HepG2 (cell line): Measurements from ENCODE around the gene CHML. TPM values are rescaled to one million over a fixed set of nuclear protein-coding genes. Genes with fewer than 3 reads are reported as not detected.

ENCODE experiments used
- ARID2 ChIP-seq: sonication (generic); formaldehyde crosslinking; IDR thresholded peaks from 2 replicates; pipeline ENCODE4 v1.8.1; 2022; ENCODE audit warnings: mild to moderate bottlenecking, missing genetic modification reagents, borderline replicate concordance
- CENPT ChIP-seq: sonication (generic); formaldehyde crosslinking; IDR thresholded peaks from 2 replicates; pipeline ENCODE4 v1.8.0; 2022; ENCODE audit warnings: low read depth, mild to moderate bottlenecking, moderate library complexity, missing genetic modification reagents
- DMAP1 ChIP-seq: IDR thresholded peaks from 2 replicates; pipeline ENCODE4 v1.6.1; 2016
- GRHL1 ChIP-seq: sonication (generic); formaldehyde crosslinking; conservative IDR thresholded peaks from 2 replicates; pipeline ENCODE4 v1.8.0; 2022; ENCODE audit warnings: missing genetic modification reagents
- GZF1 ChIP-seq: sonication (generic); formaldehyde crosslinking; IDR thresholded peaks from 2 replicates; pipeline ENCODE4 v1.5.1; 2020; ENCODE audit warnings: mild to moderate bottlenecking, missing genetic modification reagents
- IRF9 ChIP-seq: sonication (generic); formaldehyde crosslinking; IDR thresholded peaks from 2 replicates; pipeline ENCODE4 v1.8.0; 2022; ENCODE audit warnings: missing genetic modification reagents, mild to moderate bottlenecking, borderline replicate concordance
- KDM6A ChIP-seq: IDR thresholded peaks from 2 replicates; pipeline ENCODE4 v1.6.1; 2016; ENCODE audit warnings: low read depth
- KLF13 ChIP-seq: sonication (generic); formaldehyde crosslinking; IDR thresholded peaks from 2 replicates; pipeline ENCODE4 v1.4.0; 2020; ENCODE audit warnings: mild to moderate bottlenecking, missing genetic modification reagents
- KMT2B ChIP-seq: IDR thresholded peaks from 2 replicates; pipeline ENCODE4 v1.6.1; 2016; ENCODE audit warnings: missing genetic modification reagents, missing compliant biosample characterization
- LCORL ChIP-seq, 2 experiments: fragments of 450-650 bp in 1 of 2; sonication (generic) in 1 of 2; formaldehyde crosslinking in 1 of 2; IDR thresholded peaks; 2 replicates each; pipeline versions ENCODE4 v1.5.0 to v1.6.1; 2017 to 2020; ENCODE audit warnings: antibody characterized with exemption in 1 of 2, missing genetic modification reagents in 1 of 2
- MXD3 ChIP-seq: IDR thresholded peaks from 2 replicates; pipeline ENCODE4 v1.6.1; 2016; ENCODE audit warnings: mild to moderate bottlenecking, missing biosample characterization, missing genetic modification reagents
- MXI1 ChIP-seq: IDR thresholded peaks from 3 replicates; pipeline ENCODE4 v1.6.1; 2012; ENCODE audit warnings: low read depth, low read length, inconsistent platforms, borderline replicate concordance
- NCOA1 ChIP-seq: sonication (generic); formaldehyde crosslinking; IDR thresholded peaks from 2 replicates; pipeline ENCODE4 v1.9.0; 2021; ENCODE audit warnings: missing genetic modification reagents
- NFRKB ChIP-seq: fragments of 450-650 bp; IDR thresholded peaks from 2 replicates; pipeline ENCODE4 v1.6.1; 2017
- NPAS2 ChIP-seq: sonication (generic); formaldehyde crosslinking; IDR thresholded peaks from 2 replicates; pipeline ENCODE4 v1.8.0; 2022; ENCODE audit warnings: mild to moderate bottlenecking, missing genetic modification reagents, borderline replicate concordance
- PTBP1 ChIP-seq: fragments of 200-400 bp; formaldehyde crosslinking; IDR thresholded peaks from 2 replicates; pipeline ENCODE4 v1.6.1; 2018; ENCODE audit warnings: low read length, low read depth; ENCODE audit not compliant: poor library complexity, severe bottlenecking
- RAD21 ChIP-seq: fragments of 450-650 bp; formaldehyde crosslinking; IDR thresholded peaks from 2 replicates; pipeline ENCODE4 v1.5.0; 2020; ENCODE audit warnings: mild to moderate bottlenecking
- RXRA ChIP-seq: sonication (generic); formaldehyde crosslinking; IDR thresholded peaks from 2 replicates; pipeline ENCODE4 v1.5.1; 2020; ENCODE audit warnings: missing genetic modification reagents
- ZBTB1 ChIP-seq: sonication (generic); formaldehyde crosslinking; IDR thresholded peaks from 2 replicates; pipeline ENCODE4 v1.4.0; 2020; ENCODE audit warnings: missing genetic modification reagents, borderline replicate concordance
- ZBTB33 ChIP-seq: sonication (generic); formaldehyde crosslinking; IDR thresholded peaks from 2 replicates; pipeline ENCODE4 v1.4.0; 2020; ENCODE audit warnings: missing genetic modification reagents
- ZNF430 ChIP-seq: sonication (generic); formaldehyde crosslinking; IDR thresholded peaks from 2 replicates; pipeline ENCODE4 v1.9.0; 2021; ENCODE audit warnings: mild to moderate bottlenecking, missing genetic modification reagents
- ZNF510 ChIP-seq: sonication (generic); formaldehyde crosslinking; IDR thresholded peaks from 2 replicates; pipeline ENCODE4 v1.4.0; 2020; ENCODE audit warnings: low read depth, mild to moderate bottlenecking, missing genetic modification reagents
- ZNF75D ChIP-seq: sonication (generic); formaldehyde crosslinking; IDR thresholded peaks from 2 replicates; pipeline ENCODE4 v1.8.1; 2023; ENCODE audit warnings: missing genetic modification reagents, mild to moderate bottlenecking, borderline replicate concordance
- ZNF768 ChIP-seq: sonication (generic); formaldehyde crosslinking; IDR thresholded peaks from 2 replicates; pipeline ENCODE4 v1.4.0; 2020; ENCODE audit warnings: missing genetic modification reagents
- polyA plus RNA-seq, 8 experiments: library from polyadenylated mRNA; depleted of rRNA in 3 of 8; stranded (reverse) in 7 of 8; unstranded in 1 of 8; fragments of >200 nt; fragmentation: Illumina TruSeq in 4 of 8; extraction: Trizol in 4 of 8; gene quantifications; 2 replicates each; pipeline versions ENCODE4 v1.2.1 to v1.2.3, GENCODE V29; 2011 to 2016; ENCODE audit warnings: low read depth in 4 of 8, missing spikeins in 1 of 8, mixed read lengths in 1 of 8; ENCODE audit not compliant: insufficient read depth in 1 of 8
- total RNA-seq, 5 experiments: library from RNA; depleted of rRNA; stranded (reverse); fragments of >200 nt; fragmentation: Illumina TruSeq; extraction: Trizol; gene quantifications; 2 replicates each; pipeline ENCODE4 v1.2.3, GENCODE V29; 2016; ENCODE audit warnings: low read depth in 1 of 5

Gene CHML
- total and polyA plus RNA-seq, 2 of the 13 experiments (the other 11 are each of a cell fraction or from before 2014, with no cell fraction given): 5.2 to 16.7 TPM

- 0 out of 2 replicates have a peak, but pooled peaks have one; percentile 38 for TF ChIP-seq MXD3
- peak; percentile 9; the same call in 1 of the 3 replicates for TF ChIP-seq MXI1
- TF ChIP-seq GRHL1 (CRISPR knock-in tag): no peak
- TF ChIP-seq CENPT (CRISPR knock-in tag): no peak
- no peak for TF ChIP-seq PTBP1
- 0 out of 2 replicates have a peak, but pooled peaks have one; percentile 22 for TF ChIP-seq ZNF768 (CRISPR knock-in tag)
- TF ChIP-seq GZF1 (CRISPR knock-in tag): no peak
- no peak for TF ChIP-seq ARID2 (CRISPR knock-in tag)
- peak; percentile 15; the same call in 1 of the 2 replicates for TF ChIP-seq ZNF430 (CRISPR knock-in tag)
- TF ChIP-seq ZBTB33 (CRISPR knock-in tag): no peak
- peak; percentile 52; the same call in 1 of the 2 replicates for TF ChIP-seq RAD21 (CRISPR knock-in tag)
- no peak for TF ChIP-seq LCORL (IDR thresholded peaks at IDR 0.05)
- 0 out of 2 replicates have a peak, but pooled peaks have one; percentile 7 for TF ChIP-seq LCORL (CRISPR knock-in tag; IDR thresholded peaks at IDR 0.05)
- TF ChIP-seq KLF13 (CRISPR knock-in tag): no peak
- no peak for TF ChIP-seq ZBTB1 (CRISPR knock-in tag)
- TF ChIP-seq NFRKB: no peak
- no peak for TF ChIP-seq NPAS2 (CRISPR knock-in tag)
- no peak for TF ChIP-seq KDM6A (CRISPR knock-in tag)
- TF ChIP-seq ZNF510 (CRISPR knock-in tag): no peak
- peak; percentile 41; the same call in 1 of the 2 replicates for TF ChIP-seq RXRA
- TF ChIP-seq IRF9 (CRISPR knock-in tag): no peak
- no peak for TF ChIP-seq ZNF75D (CRISPR knock-in tag)
- no peak; the same call in 1 of the 2 replicates for TF ChIP-seq DMAP1 (CRISPR knock-in tag)
- TF ChIP-seq KMT2B (CRISPR knock-in tag): no peak; the same call in 1 of the 2 replicates
- no peak for TF ChIP-seq NCOA1 (CRISPR knock-in tag)
Observed at GRCh38 chr1:241640149-241640866, at the start of gene CHML, which contains the start of gene OPN3 (continued).
